SW 1271 (cell line): ENCODE data around the gene PM20D2.

Source experiments
- DNase-seq, 2 experiments: peaks; one replicate each; lab custom pipeline; 2025; lab: John Stamatoyannopoulos, UW

The PM20D2 gene

GRCh38 chr6:89145091-89145955 is 532 bp upstream of the PM20D2 start:
- DNase-seq, result peak in 1 of 2 experiments; percentile 49

- DNase-seq, result peak in 1 of 2 experiments; percentile 65
These were observed 1.2 kb downstream of the PM20D2 start for GRCh38 chr6:89146718-89147700.

GRCh38 chr6:89148016-89148750 is 2.3 kb downstream of the PM20D2 start:
- DNase-seq, result no peak

GRCh38 chr6:89154131-89154530 is 8.3 kb downstream of the PM20D2 start:
- DNase-seq, result peak in 1 of 2 experiments; percentile 9

GRCh38 chr6:89160331-89161092 is 14.7 kb downstream of the PM20D2 start:
- DNase-seq, result no peak

GRCh38 chr6:89161326-89162046 is 15.6 kb downstream of the PM20D2 start:
- DNase-seq, result no peak

- no peak for DNase-seq
These were observed 16.2 kb downstream of the PM20D2 start for GRCh38 chr6:89162047-89162371.

GRCh38 chr6:89172131-89172530 is 26.3 kb downstream of the PM20D2 start:
- DNase-seq, result no peak

- DNase-seq, result no peak
These were observed 27.8 kb downstream of the PM20D2 start for GRCh38 chr6:89173634-89174033.

GRCh38 chr6:89180112-89180511 is 34.3 kb downstream of the PM20D2 start:
- DNase-seq, result no peak

GRCh38 chr6:89180971-89181370 is 35.1 kb downstream of the PM20D2 start:
- no peak for DNase-seq

GRCh38 chr6:89183294-89183693 is 37.4 kb downstream of the PM20D2 start:
- no peak for DNase-seq

- DNase-seq, result no peak
These were observed 38.5 kb downstream of the PM20D2 start for GRCh38 chr6:89184344-89184743.

- no peak for DNase-seq
These were observed 40.9 kb downstream of the PM20D2 start for GRCh38 chr6:89186762-89187161.

GRCh38 chr6:89187504-89187903 is 41.6 kb downstream of the PM20D2 start:
- DNase-seq, result no peak

GRCh38 chr6:89190741-89191140 is 44.9 kb downstream of the PM20D2 start:
- DNase-seq, result no peak

- DNase-seq, result no peak
These were observed 48.7 kb downstream of the PM20D2 start for GRCh38 chr6:89194559-89194958.

- no peak for DNase-seq
These were observed 51.3 kb downstream of the PM20D2 start for GRCh38 chr6:89197141-89197540.

GRCh38 chr6:89198235-89198634 is 52.4 kb downstream of the PM20D2 start:
- DNase-seq, result no peak

GRCh38 chr6:89199579-89199978 is 53.7 kb downstream of the PM20D2 start:
- no peak for DNase-seq
